K562 (cell line): ENCODE results near the gene SLC38A8. TPM values are rescaled to one million over a fixed set of nuclear protein-coding genes. Genes with fewer than 3 reads are reported as not detected.

Experiments
- ATAC-seq: fragments of 200-7000 bp; cut with Tn5 transposase; 3 replicates; pipeline ENCODE4 v1.9.1; 2020; ENCODE audit warnings: moderate library complexity
- BruUV-seq: library from RNA; stranded (reverse); fragments of 400-500 nt; replicated peaks from 2 replicates; lab custom pipeline; 2021; lab: Mats Ljungman, UMichigan
- CTCF ChIA-PET: fragments of 300-600 bp; formaldehyde crosslinking; extraction: SDS; loops from one replicate; lab custom pipeline; 2021; ENCODE audit warnings: low intra/inter-chr PET ratio; lab: Yijun Ruan, JAX
- POLR2A ChIA-PET: fragments of 300-600, 350-650 bp; sonication (Branson Sonifier 250); formaldehyde crosslinking; extraction: SDS; loops from one replicate; lab custom pipeline; 2021; ENCODE audit warnings: antibody characterized with exemption, inconsistent platforms; lab: Yijun Ruan, JAX
- DNase-seq, 4 experiments: peaks; one replicate each; pipeline versions ENCODE4 v3.0.0 to v3.0.0-alpha.2; 2011 to 2018; ENCODE audit warnings: low spot score in 3 of 4, mixed read lengths in 3 of 4; ENCODE audit errors: extremely low read depth in 1 of 4
- FAIRE-seq: peaks from 2 replicates; lab custom pipeline; 2011; peaks lifted over from hg19 to GRCh38; lab: Jason Lieb, UNC
- H2AFZ ChIP-seq: 2 replicates; pipeline ENCODE4 v1.6.0; 2011; ENCODE audit warnings: low read depth, low read length, control low read depth, inconsistent platforms
- H3K27ac ChIP-seq: fragments of 200-600 bp; 3 replicates; pipeline ENCODE4 v1.8.0; 2011; ENCODE audit warnings: low read depth, mild to moderate bottlenecking, control low read depth, inconsistent platforms, low read length, moderate library complexity, mixed read lengths; ENCODE audit errors: extremely low read depth
- H3K27me3 ChIP-seq, 2 experiments: fragments of 300-600 bp in 1 of 2; 2 replicates in 1 of 2; 3 replicates in 1 of 2; pipeline versions ENCODE4 v1.6.0 to v1.8.0; 2011; ENCODE audit warnings: inconsistent platforms in 2 of 2, low read length in 2 of 2, mild to moderate bottlenecking in 1 of 2, mixed read lengths in 1 of 2, moderate library complexity in 1 of 2; ENCODE audit not compliant: control insufficient read depth in 2 of 2, insufficient read depth in 2 of 2
- H3K36me3 ChIP-seq: fragments of 300-600 bp; 3 replicates; pipeline ENCODE4 v1.8.0; 2011; ENCODE audit warnings: mild to moderate bottlenecking, low read length, inconsistent platforms; ENCODE audit not compliant: control insufficient read depth, insufficient read depth
- H3K4me1 ChIP-seq, 2 experiments: fragments of 200-600 bp in 1 of 2; replicated peaks in 1 of 2; 2 replicates in 1 of 2; 3 replicates in 1 of 2; pipeline versions ENCODE4 v1.5.1 to v1.8.0; 2011; ENCODE audit warnings: inconsistent platforms in 2 of 2, low read length in 2 of 2, mild to moderate bottlenecking in 1 of 2, mixed read lengths in 1 of 2, moderate library complexity in 1 of 2; ENCODE audit not compliant: control insufficient read depth in 2 of 2, insufficient read depth in 2 of 2
- H3K4me2 ChIP-seq: 2 replicates; pipeline ENCODE4 v1.6.1; 2011; ENCODE audit warnings: low read length, control low read depth, inconsistent platforms, mixed read lengths; ENCODE audit not compliant: insufficient read depth
- H3K4me3 ChIP-seq: fragments of 200-600 bp; sonication (generic), shearing (Covaris generic); 2 replicates; pipeline ENCODE4 v1.5.1; 2016; ENCODE audit warnings: control low read depth, inconsistent platforms
- H3K79me2 ChIP-seq: fragments of 200-600 bp; 3 replicates; pipeline ENCODE4 v1.8.0; 2011; ENCODE audit warnings: low read length, inconsistent platforms; ENCODE audit not compliant: control insufficient read depth, insufficient read depth
- H3K9ac ChIP-seq, 2 experiments: 2 replicates each; pipeline versions ENCODE4 v1.6.0 to v1.6.1; 2011; ENCODE audit warnings: low read depth in 2 of 2, low read length in 2 of 2, control low read depth in 1 of 2, inconsistent platforms in 1 of 2, mild to moderate bottlenecking in 1 of 2, mixed read lengths in 1 of 2; ENCODE audit not compliant: insufficient read depth in 1 of 2
- H3K9me1 ChIP-seq: one replicate; pipeline ENCODE4 v1.6.0; 2011; ENCODE audit warnings: inconsistent platforms, mild to moderate bottlenecking, low read length, moderate library complexity; ENCODE audit not compliant: control insufficient read depth, insufficient read depth
- H3K9me3 ChIP-seq: replicated peaks from 2 replicates; pipeline ENCODE4 v1.5.1; 2011; ENCODE audit warnings: low read depth, low read length, inconsistent platforms; ENCODE audit not compliant: control insufficient read depth, insufficient read depth
- H4K20me1 ChIP-seq: replicated peaks from 2 replicates; pipeline ENCODE4 v1.6.1; 2011; ENCODE audit warnings: low read length, inconsistent platforms, mixed read lengths; ENCODE audit not compliant: control insufficient read depth, insufficient read depth
- BHLHE40 ChIP-seq: IDR thresholded peaks from 2 replicates; pipeline ENCODE4 v1.6.1; 2011; ENCODE audit warnings: low read length, improper control_type of control experiment
- HDAC2 ChIP-seq: fragments of 450-650 bp; IDR thresholded peaks from 2 replicates; pipeline ENCODE4 v1.6.1; 2016; ENCODE audit warnings: mild to moderate bottlenecking
- MTA2 ChIP-seq: fragments of 450-650 bp; IDR thresholded peaks from 2 replicates; pipeline ENCODE4 v1.6.1; 2016; ENCODE audit warnings: low read depth
- NCOR1 ChIP-seq: fragments of 450-650 bp; IDR thresholded peaks from 2 replicates; pipeline ENCODE4 v1.6.1; 2016; ENCODE audit warnings: mild to moderate bottlenecking, moderate library complexity
- RUNX1 ChIP-seq: sonication (generic); IDR thresholded peaks from 2 replicates; pipeline ENCODE4 v1.6.1; 2016; ENCODE audit warnings: antibody characterized with exemption, low read depth
- SMARCA4 ChIP-seq: fragments of 450-650 bp; IDR thresholded peaks from 2 replicates; pipeline ENCODE4 v1.6.1; 2016
- WGBS: fragments of 100-300 bp; shearing (Covaris generic); methylation state at CpG from one replicate; pipeline ENCODE4 v1.1.6; 2016; ENCODE audit warnings: low coverage, mixed read lengths; ENCODE audit not compliant: insufficient coverage; ENCODE audit errors: missing lambda C conversion rate; 5-methylcytosine and 5-hydroxymethylcytosine counted together
- in situ Hi-C: fragments of 300-500 bp; cut with MboI; formaldehyde crosslinking; loops from 4 replicates; pipeline ENCODE4 v1.15.0; 2018; ENCODE audit warnings: inconsistent platforms, mixed read lengths
- intact Hi-C: fragments of 100-400 bp; cut with micrococcal nuclease; formaldehyde crosslinking; loops from 2 replicates; pipeline ENCODE4 v1.14.2; 2022
- polyA plus RNA-seq, 8 experiments: library from polyadenylated mRNA; depleted of rRNA in 4 of 8; stranded (reverse) in 5 of 8; unstranded in 3 of 8; fragments of >200 nt; fragmentation: Nextera tagmentation in 2 of 8; fragmentation: Illumina TruSeq in 1 of 8; extraction: Ambion mirVana in 2 of 8; extraction: Trizol in 1 of 8; gene quantifications; 2 replicates each; pipeline versions ENCODE4 v1.2.1 to v1.2.3, GENCODE V29; 2011 to 2014; ENCODE audit warnings: inconsistent platforms in 1 of 8, missing spikeins in 1 of 8
- total RNA-seq, 7 experiments: library from RNA; depleted of rRNA in 6 of 7; stranded (reverse); fragments of >200 nt in 6 of 7; fragmentation: Illumina TruSeq in 2 of 7; extraction: Trizol in 2 of 7; gene quantifications; 2 replicates each; pipeline versions ENCODE4 v1.2.1 to v1.2.3, GENCODE V29; 2011 to 2021; ENCODE audit warnings: low replicate concordance in 1 of 7

The SLC38A8 gene
- total and polyA plus RNA-seq, 9 of the 15 experiments (the other 6 are each of a cell fraction or from before 2014, with no cell fraction given) = 0.28 TPM; not detected in 8

- ChIA-PET CTCF (no interaction called here), POLR2A (interaction anchor here (0.6 to 1.1 kb wide), 4 partner anchors 67 to 1372 kb away, joined by 3 to 5 read pairs (median 3); partner anchors contain the start of gene SLC38A8)
- FAIRE-seq (no peak), ATAC-seq (no peak), DNase-seq (no peak)
- in situ Hi-C loops = loop anchor here (10.0 kb wide), 1 partner anchor 69 kb away; the partner anchor contains the start of gene SLC38A8
- Histone ChIP-seq H4K20me1 (0 out of 2 replicates have a peak, but pooled peaks cover 14% of the 10 kb centered on the region), H3K4me3 (no peak overlapping the region), H3K36me3 (no peaks in the 10 kb centered on the region), H3K9me1 (no peaks in the 10 kb centered on the region), H3K27ac (no peak overlapping the region), H3K4me1 (peaks cover 0 to 7% of the 10 kb centered on the region in 2 experiments; a peak in 2 of 5 replicates), H3K4me2 (no peak overlapping the region), H3K9ac (no peak overlapping the region), H3K27me3 (peaks cover 30 to 84% of the 10 kb centered on the region in 2 experiments; a peak in 4 of 5 replicates), H3K79me2 (no peaks in the 10 kb centered on the region), H3K9me3 (peaks cover 4% of the 10 kb centered on the region; the same call in 1 of the 2 replicates), H2AFZ (no peak overlapping the region)
- intact Hi-C loops = no loop called here
- 20% methylated on average over 15 of the region's 15 CpGs for WGBS
- TF ChIP-seq MTA2 = no peak
- TF ChIP-seq NCOR1 = no peak
- no peak for TF ChIP-seq SMARCA4
- no peak for TF ChIP-seq RUNX1
- no peak for TF ChIP-seq HDAC2
- BruUV-seq = no TSS peak
Measured at GRCh38 chr16:83975590-83976260, 66.9 kb downstream of the SLC38A8 start.

- H3K9ac ChIP-seq = no peak overlapping the region
- H3K9me1 ChIP-seq = no peaks in the 10 kb centered on the region
- ChIA-PET POLR2A (interaction anchor here (0.6 to 0.7 kb wide), 2 partner anchors 281 to 509 kb away, joined by 3 read pairs; no protein-coding TSS in a partner anchor), CTCF (interaction anchor here (0.5 kb wide), 1 partner anchor 826 kb away, joined by 3 read pairs; no protein-coding TSS in a partner anchor)
- H3K36me3 ChIP-seq = no peaks in the 10 kb centered on the region
- H3K4me2 ChIP-seq = no peak overlapping the region
- DNase-seq (no peak), FAIRE-seq (no peak), ATAC-seq (no peak)
- no peaks in the 10 kb centered on the region for H3K79me2 ChIP-seq
- peaks cover 0 to 14% of the 10 kb centered on the region in 2 experiments; a peak in 1 of 5 replicates for H3K4me1 ChIP-seq
- no TSS peak for BruUV-seq
- WGBS = 4% methylated on average over 7 of the region's 7 CpGs
- no peak overlapping the region for H3K4me3 ChIP-seq
- in situ Hi-C loops = loop anchor here (10.0 kb wide), 1 partner anchor 70 kb away; the partner anchor contains the start of gene SLC38A8
- peaks cover 4% of the 10 kb centered on the region; the same call in 1 of the 2 replicates for H3K9me3 ChIP-seq
- H3K27ac ChIP-seq = no peak overlapping the region
- no peak overlapping the region for H2AFZ ChIP-seq
- intact Hi-C loops = no loop called here
- H4K20me1 ChIP-seq = 0 out of 2 replicates have a peak, but pooled peaks cover 21% of the 10 kb centered on the region
- H3K27me3 ChIP-seq = peaks cover 30 to 88% of the 10 kb centered on the region in 2 experiments; a peak in 4 of 5 replicates
- 0 out of 2 replicates have a peak, but pooled peaks have one; percentile 30 for TF ChIP-seq BHLHE40
Measured at GRCh38 chr16:83974475-83974874, 68.1 kb downstream of the SLC38A8 start.
